Fibroblast of villous mesenchyme (primary cell): ENCODE results near the gene PAPPA2. TPM values are rescaled to one million over a fixed set of nuclear protein-coding genes. Genes with fewer than 3 reads are reported as not detected.
"Not testable (repeated sequence)": the region's sequence is repeated elsewhere in the genome, so short reads cannot be mapped to it uniquely, and the experiment has no call there.

Experiments used
- DNase-seq: peaks from one replicate; pipeline ENCODE4 v3.0.0-alpha.2; 2010; ENCODE audit warnings: low read depth
- H3K4me3 ChIP-seq: 2 replicates; pipeline ENCODE4 v1.5.1; 2011; ENCODE audit warnings: low read depth, mild to moderate bottlenecking, low read length
- total RNA-seq: library from RNA; depleted of rRNA; stranded (reverse); fragments of >200 nt; gene quantifications from 2 replicates; pipeline ENCODE4 v1.2.3, GENCODE V29; 2012
- TF ChIP-seq, protein P1 (sequence below): IDR thresholded peaks from 2 replicates; pipeline ENCODE4 v1.5.1; 2012; ENCODE audit warnings: low read depth, mild to moderate bottlenecking, low read length; ENCODE audit not compliant: insufficient read depth

PAPPA2 gene
- total RNA-seq, 1 donor: 1.3 TPM

DNA sequence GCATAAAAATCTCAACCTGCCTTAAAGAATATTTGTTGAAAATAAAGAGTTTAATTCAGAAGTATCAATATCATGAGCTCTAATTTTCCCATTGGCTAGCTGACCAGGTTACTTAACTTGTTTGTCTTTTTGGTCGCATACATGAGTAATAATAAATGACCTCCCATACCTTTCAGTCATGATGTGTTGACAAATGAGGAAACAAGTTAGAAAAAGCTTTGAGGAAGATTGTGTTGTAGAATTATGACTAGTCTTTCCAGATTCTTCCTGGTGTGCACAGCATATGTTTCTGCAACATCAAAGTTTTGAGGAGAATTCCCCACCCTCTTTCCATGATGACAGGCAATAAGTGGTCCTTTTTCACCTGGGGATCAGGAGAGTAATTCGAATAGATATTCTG lies 17.6 kb upstream of the PAPPA2 start:
- DNase-seq: no peak
- H3K4me3 ChIP-seq: no peak overlapping the region
- TF ChIP-seq, protein P1, sequence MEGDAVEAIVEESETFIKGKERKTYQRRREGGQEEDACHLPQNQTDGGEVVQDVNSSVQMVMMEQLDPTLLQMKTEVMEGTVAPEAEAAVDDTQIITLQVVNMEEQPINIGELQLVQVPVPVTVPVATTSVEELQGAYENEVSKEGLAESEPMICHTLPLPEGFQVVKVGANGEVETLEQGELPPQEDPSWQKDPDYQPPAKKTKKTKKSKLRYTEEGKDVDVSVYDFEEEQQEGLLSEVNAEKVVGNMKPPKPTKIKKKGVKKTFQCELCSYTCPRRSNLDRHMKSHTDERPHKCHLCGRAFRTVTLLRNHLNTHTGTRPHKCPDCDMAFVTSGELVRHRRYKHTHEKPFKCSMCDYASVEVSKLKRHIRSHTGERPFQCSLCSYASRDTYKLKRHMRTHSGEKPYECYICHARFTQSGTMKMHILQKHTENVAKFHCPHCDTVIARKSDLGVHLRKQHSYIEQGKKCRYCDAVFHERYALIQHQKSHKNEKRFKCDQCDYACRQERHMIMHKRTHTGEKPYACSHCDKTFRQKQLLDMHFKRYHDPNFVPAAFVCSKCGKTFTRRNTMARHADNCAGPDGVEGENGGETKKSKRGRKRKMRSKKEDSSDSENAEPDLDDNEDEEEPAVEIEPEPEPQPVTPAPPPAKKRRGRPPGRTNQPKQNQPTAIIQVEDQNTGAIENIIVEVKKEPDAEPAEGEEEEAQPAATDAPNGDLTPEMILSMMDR: no peak

DNA sequence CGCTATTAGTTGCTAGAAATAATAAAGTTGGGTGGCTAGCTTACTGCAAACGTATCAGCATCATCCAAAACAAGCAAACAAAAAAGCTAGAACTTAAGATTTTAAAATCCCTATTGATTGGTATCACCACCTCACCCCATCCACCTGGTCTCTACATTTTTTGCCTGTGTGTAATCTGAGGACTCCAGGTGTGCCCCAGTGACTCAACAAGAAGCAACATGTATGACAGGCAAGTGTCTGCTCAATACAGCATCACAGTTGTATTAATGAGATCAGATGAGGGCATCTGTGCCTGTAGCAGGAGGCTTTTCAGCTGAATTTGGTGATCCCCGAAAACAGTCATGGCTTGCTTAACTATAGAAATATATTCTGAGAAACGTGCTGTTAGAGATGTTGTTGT lies 14.6 kb upstream of the PAPPA2 start:
- no peak for DNase-seq
- TF ChIP-seq, protein P1: no peak
- H3K4me3 ChIP-seq: no peak overlapping the region

DNA sequence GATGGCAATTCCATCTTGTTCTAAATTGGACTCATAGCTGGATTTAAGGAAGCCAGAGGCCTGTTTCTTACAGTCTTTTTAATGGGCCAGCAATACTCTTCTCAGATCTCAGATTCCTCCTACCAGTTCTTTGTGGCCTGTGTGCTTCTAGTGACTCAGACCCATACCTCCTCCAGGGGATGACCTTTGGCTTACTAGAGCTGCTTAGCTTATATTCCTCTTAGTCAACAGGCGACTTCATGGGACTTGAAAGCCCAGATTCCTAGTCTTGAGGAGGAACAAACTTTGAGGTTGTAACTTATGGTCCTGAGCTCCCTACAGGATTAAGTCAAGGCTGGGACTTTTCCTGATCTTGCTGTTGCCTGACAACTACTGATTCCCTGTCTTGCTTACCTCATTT lies 12.4 kb upstream of the PAPPA2 start:
- TF ChIP-seq, protein P1: no peak
- DNase-seq: no peak
- no peak overlapping the region for H3K4me3 ChIP-seq

DNA sequence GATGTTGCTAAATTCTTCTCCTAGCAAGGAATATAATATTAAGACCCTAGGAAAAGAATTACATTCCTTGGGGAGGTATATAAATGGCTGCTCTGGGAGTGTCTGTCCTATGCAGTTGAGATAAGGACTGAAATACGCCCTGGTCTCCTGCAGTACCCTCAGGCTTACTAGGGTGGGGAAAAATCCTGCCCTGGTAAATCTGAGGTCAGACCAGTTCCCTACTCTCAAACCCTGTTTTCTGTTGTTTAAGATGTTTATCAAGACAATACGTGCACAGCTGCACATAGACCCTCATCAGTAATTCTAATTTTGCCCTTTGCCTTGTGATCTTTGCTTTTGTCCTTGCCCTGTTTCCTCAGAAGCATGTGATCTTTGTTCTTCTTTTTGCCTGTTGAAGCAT lies 11.2 kb upstream of the PAPPA2 start:
- not testable (repeated sequence) for DNase-seq, H3K4me3 ChIP-seq

DNA sequence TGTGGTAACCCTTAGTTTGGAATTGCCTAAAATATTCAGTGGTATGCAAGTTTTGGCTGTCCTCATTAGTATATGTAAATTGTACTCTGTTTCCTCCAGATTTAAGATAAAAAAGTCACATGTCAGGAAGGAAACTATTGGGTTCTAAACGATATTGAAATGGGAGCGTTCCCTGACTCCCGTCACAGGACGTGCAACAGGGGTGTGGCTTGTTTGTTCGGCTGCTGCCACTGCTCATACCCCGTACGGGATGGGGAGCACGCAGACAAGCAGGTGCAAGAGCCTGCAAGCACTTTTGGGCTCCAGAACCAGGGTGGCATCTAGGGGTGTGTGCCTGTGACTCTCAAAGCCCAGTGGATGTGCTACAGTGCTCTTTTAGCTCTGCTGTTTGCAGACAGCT lies 6.2 kb upstream of the PAPPA2 start:
- H3K4me3 ChIP-seq: no peak overlapping the region
- TF ChIP-seq, protein P1: no peak
- no peak for DNase-seq

DNA sequence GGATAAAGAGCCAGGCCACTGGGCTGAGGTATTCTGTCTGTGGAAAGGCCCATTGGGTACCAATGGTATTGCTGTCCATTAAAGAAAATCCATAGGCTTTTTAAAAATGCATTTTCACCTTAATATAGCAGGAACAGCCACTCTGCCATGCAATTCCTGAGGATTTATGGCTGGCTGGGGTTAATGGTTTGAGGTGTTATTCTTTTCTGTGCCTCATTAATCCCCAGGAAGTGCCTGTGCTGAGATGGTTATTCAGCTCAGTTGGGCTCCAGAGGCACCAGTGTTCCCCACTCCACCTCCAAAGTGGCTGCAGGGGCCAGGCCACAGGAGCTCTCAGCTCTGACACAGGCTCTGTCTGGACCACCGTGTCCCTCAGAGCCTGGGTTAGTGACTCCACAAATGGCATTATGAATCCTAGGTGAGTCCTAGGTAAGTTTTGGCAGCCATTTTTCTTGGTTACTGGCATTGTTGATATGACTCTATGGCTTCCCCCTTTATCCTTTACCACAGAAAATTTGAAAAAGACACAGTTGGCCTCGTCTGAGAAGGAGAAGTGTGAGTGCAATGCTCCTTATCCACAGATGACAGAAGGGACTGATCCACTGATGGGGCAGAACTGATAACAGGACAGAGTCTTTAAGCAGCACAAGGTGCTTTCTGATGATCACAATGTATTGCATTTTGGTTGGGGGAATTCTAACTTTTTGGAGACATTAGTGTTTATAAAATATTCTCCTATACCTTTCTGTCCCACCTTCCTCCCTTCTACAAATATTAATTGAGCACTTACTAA lies 2.2 kb upstream of the PAPPA2 start:
- DNase-seq: no peak
- H3K4me3 ChIP-seq: no peak overlapping the region
- TF ChIP-seq, protein P1: no peak

DNA sequence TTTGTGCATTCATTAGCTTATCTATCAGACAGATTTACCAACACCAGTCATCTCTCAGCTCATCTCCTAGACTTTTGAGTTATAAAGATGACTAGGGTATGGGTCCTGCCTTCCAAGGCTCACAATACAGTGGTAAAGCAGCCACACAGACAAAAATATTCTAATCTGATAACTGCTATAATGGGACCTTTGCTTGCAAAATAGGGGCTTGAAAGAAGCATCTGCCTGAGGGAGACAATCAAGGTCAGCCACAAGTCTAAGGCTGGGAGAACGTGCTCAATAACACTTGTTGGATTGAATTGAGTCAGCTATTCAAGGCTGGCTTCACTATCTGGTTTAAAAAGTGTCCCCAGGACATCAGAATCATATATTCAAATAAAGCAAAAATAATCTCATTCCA lies 1.4 kb upstream of the PAPPA2 start:
- no peak for DNase-seq
- no peak overlapping the region for H3K4me3 ChIP-seq
- TF ChIP-seq, protein P1: no peak
